Daoy (cell line): ENCODE measurements around the gene TIPRL. TPM values are rescaled to one million over a fixed set of nuclear protein-coding genes. Genes with fewer than 3 reads are reported as not detected.
"Not testable (repeated sequence)": the region's sequence is repeated elsewhere in the genome, so short reads cannot be mapped to it uniquely, and the experiment has no call there.

ENCODE experiments used
- DNase-seq: peaks from one replicate; pipeline ENCODE4 v3.0.0-alpha.2; 2015; ENCODE audit warnings: low read depth
- total RNA-seq: library from RNA; depleted of rRNA; stranded (reverse); fragments of >200 nt; shearing (Covaris generic); gene quantifications from 2 replicates; pipeline ENCODE4 v1.2.3, GENCODE V29; 2014; rRNA removed

The TIPRL gene
- total RNA-seq: 65.4 and 66.2 TPM in 2 replicates

DNA sequence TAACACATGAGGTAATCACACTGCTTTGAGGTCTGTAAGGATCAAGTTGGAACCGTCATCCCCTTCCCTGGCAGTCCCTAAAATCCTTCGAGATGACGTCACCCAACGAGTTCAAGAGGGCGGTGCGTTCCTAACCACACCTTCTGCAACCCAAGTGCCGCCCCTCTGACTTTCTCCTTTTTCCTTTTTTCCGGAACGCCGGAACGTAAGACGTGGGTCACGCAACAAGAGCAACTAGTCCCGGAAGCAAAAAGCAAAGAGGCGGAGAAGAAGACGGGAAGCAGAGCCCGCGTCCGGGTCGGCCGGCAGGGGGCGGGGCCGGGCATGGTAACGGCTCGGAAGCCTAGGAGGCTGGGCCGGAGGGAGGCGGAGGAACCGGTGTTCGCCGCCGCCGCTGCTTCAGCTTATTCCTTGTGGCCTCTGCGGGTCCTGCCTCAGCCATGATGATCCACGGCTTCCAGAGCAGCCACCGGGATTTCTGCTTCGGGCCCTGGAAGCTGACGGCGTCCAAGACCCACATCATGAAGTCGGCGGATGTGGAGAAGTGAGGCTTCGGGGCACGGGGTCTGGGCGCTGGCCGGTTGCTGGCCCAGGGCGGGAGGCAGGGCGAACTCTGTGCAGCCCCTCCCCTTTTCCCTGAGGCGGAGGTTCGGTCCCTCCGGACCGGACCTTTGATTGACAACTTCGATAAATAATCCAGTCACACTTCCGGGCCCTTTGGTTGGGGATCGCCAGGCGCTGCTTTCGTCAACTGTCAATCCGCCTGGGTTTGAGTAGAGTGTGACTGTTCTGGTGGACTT is at the start of gene TIPRL:
Gene TIPRL (plus strand): TSS at position 325 of the 800 bp plus-strand sequence. CDS start 116 bp downstream, at position 441.
- peak; percentile 98 for DNase-seq

DNA sequence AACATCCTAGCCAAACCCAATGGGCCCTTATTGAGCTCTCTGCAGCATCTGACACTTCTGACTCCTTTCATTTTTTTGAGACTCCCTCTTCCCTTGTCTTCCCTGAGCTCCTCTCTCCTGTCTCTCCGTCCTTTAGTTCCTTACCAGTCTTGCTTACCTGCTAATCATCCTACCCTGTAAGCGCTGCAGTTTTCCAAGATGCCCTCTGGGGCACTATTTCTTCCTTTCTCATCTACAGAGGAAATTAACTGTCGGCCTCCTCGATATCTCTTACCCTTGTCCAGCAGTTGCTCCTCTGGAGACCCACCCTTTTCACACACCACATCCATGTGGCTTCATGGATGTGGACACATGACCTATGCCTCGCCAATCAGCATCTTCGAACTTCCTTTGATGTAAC is 48.8 kb upstream of the TIPRL start:
- no peak for DNase-seq

GRCh38 chr1:168134132-168134531 is 44.6 kb upstream of the TIPRL start:
- no peak for DNase-seq

- DNase-seq: no peak
These were observed 44.1 kb upstream of the TIPRL start for GRCh38 chr1:168134642-168135041.

GRCh38 chr1:168135116-168135920 is 43.4 kb upstream of the TIPRL start:
- DNase-seq: no peak

GRCh38 chr1:168135921-168136708 is 42.6 kb upstream of the TIPRL start:
- DNase-seq: peak; percentile 33

DNA sequence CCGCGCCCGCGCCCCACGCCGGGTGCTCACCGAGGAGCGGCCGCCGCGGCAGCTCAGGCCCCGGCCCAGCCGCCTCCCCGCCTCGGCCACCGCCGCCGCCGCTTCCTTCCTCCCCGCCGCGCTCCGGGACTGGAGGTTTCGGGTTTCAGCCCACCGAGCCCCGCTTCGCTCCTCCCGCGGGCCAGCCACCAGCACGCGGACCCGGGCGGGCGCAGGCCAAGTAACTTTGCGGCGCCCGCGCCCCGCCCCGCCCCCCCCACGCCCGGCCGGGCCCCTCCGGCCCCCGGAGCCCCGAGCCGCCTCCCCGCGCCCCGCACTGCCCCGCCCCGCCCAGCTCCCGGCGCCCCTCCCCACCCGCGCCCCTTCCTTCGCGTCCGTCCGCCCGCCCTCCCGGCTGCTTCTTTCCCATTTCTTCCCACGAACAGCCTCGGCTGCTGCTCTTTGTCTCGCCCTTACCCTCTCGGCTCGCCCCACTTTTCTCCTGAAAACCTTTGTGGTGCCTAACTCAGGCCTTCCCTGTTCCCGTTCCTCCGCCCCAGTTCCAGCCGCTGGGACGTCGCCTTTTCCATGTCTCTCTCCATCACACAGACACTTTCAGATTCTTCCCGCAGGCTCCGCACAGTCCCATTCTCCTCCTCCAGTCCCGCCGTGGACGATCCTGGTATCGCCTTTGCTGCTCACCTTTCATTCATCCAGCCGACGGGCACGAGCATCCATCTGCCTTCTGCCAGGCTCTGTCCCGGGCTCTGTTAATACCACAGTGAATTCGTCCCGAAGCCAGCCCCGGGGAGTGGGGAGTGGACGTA is 41.9 kb upstream of the TIPRL start, which contains the start of gene GPR161:
Gene GPR161 (minus strand): TSS at position 222 of the 806 bp plus-strand sequence. CDS start 32,080 bp downstream, outside the sequence.
- DNase-seq: peak; percentile 70

GRCh38 chr1:168137515-168137821 is 41.3 kb upstream of the TIPRL start:
- DNase-seq: no peak

DNA sequence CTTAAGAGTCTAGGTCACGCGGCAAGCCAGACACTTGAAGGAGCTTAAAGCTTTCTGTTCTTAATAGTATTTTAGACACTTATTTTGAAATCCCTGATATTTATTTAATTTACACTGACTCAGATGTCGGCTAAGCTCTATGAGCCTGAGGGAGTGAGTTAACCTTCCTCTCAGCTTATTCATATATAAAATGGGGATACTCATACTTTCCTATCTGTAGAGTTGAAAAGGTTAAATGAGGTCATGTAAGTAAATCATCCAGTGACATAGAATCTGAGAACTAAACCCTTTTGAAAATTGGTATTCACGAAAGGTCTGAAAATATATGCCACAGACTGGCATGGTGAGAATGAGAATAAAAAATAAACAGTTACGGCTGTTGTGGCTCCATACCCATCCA is 40.6 kb upstream of the TIPRL start:
- no peak for DNase-seq

GRCh38 chr1:168139070-168139469 is 39.7 kb upstream of the TIPRL start:
- no peak for DNase-seq

GRCh38 chr1:168141871-168142385 is 36.8 kb upstream of the TIPRL start:
- DNase-seq: no peak

GRCh38 chr1:168145184-168146159 is 33.3 kb upstream of the TIPRL start:
- peak; percentile 87 for DNase-seq

- no peak for DNase-seq
These were observed 32.6 kb upstream of the TIPRL start for GRCh38 chr1:168146160-168146539.

DNA sequence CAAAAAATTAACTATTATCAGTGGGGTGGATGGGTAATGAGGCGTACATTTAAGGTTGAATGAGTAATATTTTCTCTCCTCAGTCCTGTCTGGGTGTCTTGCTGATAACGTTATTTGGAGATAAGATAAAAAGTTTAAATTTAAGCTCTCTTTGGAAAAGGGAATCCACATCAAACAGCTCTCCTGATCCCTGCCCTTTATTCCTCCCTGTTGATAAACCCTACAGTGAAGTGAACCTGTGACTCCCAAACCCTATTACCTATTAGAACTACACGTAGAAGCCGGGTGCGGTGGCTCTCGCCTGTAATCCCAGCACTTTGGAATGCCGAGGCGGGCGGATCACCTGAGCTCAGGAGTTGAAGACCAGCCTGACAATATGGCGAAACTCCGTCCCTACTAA is 32.1 kb upstream of the TIPRL start:
- no peak for DNase-seq

GRCh38 chr1:168148916-168149315 is 29.8 kb upstream of the TIPRL start:
- no peak for DNase-seq

- no peak for DNase-seq
These were observed 28.5 kb upstream of the TIPRL start for GRCh38 chr1:168150283-168150682.

- no peak for DNase-seq
These were observed 26.8 kb upstream of the TIPRL start for GRCh38 chr1:168151935-168152334.

DNA sequence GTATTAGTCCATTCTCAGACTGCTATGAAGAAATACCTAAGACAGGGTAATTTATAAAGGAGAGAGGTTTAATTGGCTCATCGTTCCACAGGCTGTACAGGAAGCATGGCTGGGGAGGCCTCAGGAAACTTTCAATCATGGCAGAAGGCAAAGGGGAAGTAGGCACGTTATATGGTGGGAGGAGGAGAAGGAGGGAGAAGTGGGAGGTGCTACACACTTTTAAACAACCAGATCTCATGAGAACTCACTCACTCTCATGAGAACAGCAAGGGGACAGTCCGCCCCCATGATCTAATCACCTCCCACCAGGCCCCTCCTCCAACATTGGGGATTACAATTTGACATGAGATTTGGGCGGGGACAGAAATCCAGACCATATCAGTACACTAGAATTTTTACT is 24.1 kb upstream of the TIPRL start:
- DNase-seq: not testable (repeated sequence)

DNA sequence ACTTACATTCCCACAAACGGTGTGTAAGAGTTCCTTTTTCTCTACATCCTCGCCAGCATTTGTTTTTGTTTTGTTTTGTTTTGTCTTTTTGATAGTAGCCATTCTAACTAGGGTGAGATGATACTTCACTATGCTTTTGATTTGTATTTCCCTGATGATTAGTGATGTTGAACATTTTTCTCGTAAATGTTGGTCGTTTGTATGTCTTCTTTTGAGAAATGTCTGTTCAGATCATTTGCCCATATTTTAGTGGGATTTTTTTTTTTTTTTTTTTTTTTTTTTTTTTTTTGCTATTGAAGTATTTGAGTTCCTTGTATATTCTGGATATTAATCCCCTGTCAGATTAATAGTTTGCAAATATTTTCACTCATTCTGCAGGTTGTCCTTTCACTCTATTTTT is 22.9 kb upstream of the TIPRL start:
- DNase-seq: no peak

- DNase-seq: no peak
These were observed 21.1 kb upstream of the TIPRL start for GRCh38 chr1:168157638-168158037.
